ENCODE results near the gene KRTAP16-1. TPM values are rescaled to one million over a fixed set of nuclear protein-coding genes. Genes with fewer than 3 reads are reported as not detected.

Gene KRTAP16-1
- total RNA-seq, 1 experiment from 2014 or later: not detected

GRCh38 chr17:41315814-41316445, 6.8 kb upstream of the KRTAP16-1 start:
- POLR2A ChIA-PET (ENCODE audit: unreplicated experiment): no interaction called here
- H3K79me2 ChIP-seq (ENCODE audit: low read length): no peaks in the 10 kb centered on the region
- H3K27me3 ChIP-seq (ENCODE audit: low read length): no peaks in the 10 kb centered on the region
- H3K4me3 ChIP-seq (ENCODE audit: low read length): no peak overlapping the region
- ATAC-seq (no peak), DNase-seq (no peak)
- H3F3A ChIP-seq (ENCODE audit: low read length, unreplicated experiment): no peaks in the 10 kb centered on the region
- H3K36me3 ChIP-seq (ENCODE audit: low read depth, low read length): no peaks in the 10 kb centered on the region
- intact Hi-C loops (cut with micrococcal nuclease): no loop called here
- H3K27ac ChIP-seq (ENCODE audit: low read length): no peak overlapping the region
- H3K9ac ChIP-seq (ENCODE audit: low read length): no peak overlapping the region
- H3K9me2 ChIP-seq (replicated peaks; ENCODE audit: low read length): no peaks in the 10 kb centered on the region
- H4K20me1 ChIP-seq (ENCODE audit: low read length): no peaks in the 10 kb centered on the region
- no peaks in the 10 kb centered on the region for H3K4me1 ChIP-seq (ENCODE audit: insufficient read depth, low read length)
- no peak overlapping the region for H2AFZ ChIP-seq (ENCODE audit: low read length)
- H3K4me2 ChIP-seq (ENCODE audit: low read length): no peak overlapping the region
- H3K9me3 ChIP-seq (ENCODE audit: low read length): 0 out of 2 replicates have a peak, but pooled peaks cover 4% of the 10 kb centered on the region
- no TSS peak for BruUV-seq (replicated peaks)
- TF ChIP-seq EZH2 (IDR thresholded peaks at IDR 0.05; ENCODE audit: low read length, unreplicated experiment): no peak
- TF ChIP-seq EZH2phosphoT487 (IDR thresholded peaks at IDR 0.05; ENCODE audit: borderline replicate concordance, low read length): no peak
- TF ChIP-seq CTCF (conservative IDR thresholded peaks at IDR 0.05; ENCODE audit: low read depth, low read length): no peak
- CTCF ChIA-PET: interaction anchor here (0.5 kb wide), 1 partner anchor 114 kb away, joined by 8 read pairs; no protein-coding TSS in a partner anchor

GRCh38 chr17:41315204-41315794, 6.2 kb upstream of the KRTAP16-1 start, which contains the start of gene KRTAP17-1:
Gene KRTAP17-1 (minus strand): TSS chr17:41315710. CDS start chr17:41315650, 60 bp downstream.
- no peak within 1 kb of the TSS for H3K9ac ChIP-seq (ENCODE audit: low read length)
- no peak within 1 kb of the TSS for H3K4me2 ChIP-seq (ENCODE audit: low read length)
- H3K27me3 ChIP-seq (ENCODE audit: low read length): no peaks in the 10 kb centered on the region
- no peak within 1 kb of the TSS for H2AFZ ChIP-seq (ENCODE audit: low read length)
- no peaks in the 10 kb centered on the region for H3K4me1 ChIP-seq (ENCODE audit: insufficient read depth, low read length)
- POLR2A ChIA-PET (ENCODE audit: unreplicated experiment): no interaction called here
- no peak for TF ChIP-seq EZH2phosphoT487 (IDR thresholded peaks at IDR 0.05; ENCODE audit: borderline replicate concordance, low read length)
- TF ChIP-seq EZH2 (IDR thresholded peaks at IDR 0.05; ENCODE audit: low read length, unreplicated experiment): no peak
- TF ChIP-seq CTCF (conservative IDR thresholded peaks at IDR 0.05; ENCODE audit: low read depth, low read length): no peak
- no peak within 1 kb of the TSS for H3K4me3 ChIP-seq (ENCODE audit: low read length)
- no peaks in the 10 kb centered on the region for H3F3A ChIP-seq (ENCODE audit: low read length, unreplicated experiment)
- no peaks in the 10 kb centered on the region for H3K36me3 ChIP-seq (ENCODE audit: low read depth, low read length)
- H3K9me3 ChIP-seq (ENCODE audit: low read length): 0 out of 2 replicates have a peak, but pooled peaks cover 4% of the 10 kb centered on the region
- no peaks in the 10 kb centered on the region for H4K20me1 ChIP-seq (ENCODE audit: low read length)
- no peaks in the 10 kb centered on the region for H3K79me2 ChIP-seq (ENCODE audit: low read length)
- BruUV-seq (replicated peaks): no TSS peak
- CTCF ChIA-PET: no interaction called here
- DNase-seq (no peak), ATAC-seq (no peak)
- H3K9me2 ChIP-seq (replicated peaks; ENCODE audit: low read length): no peaks in the 10 kb centered on the region
- intact Hi-C loops (cut with micrococcal nuclease): no loop called here
- H3K27ac ChIP-seq (ENCODE audit: low read length): no peak within 1 kb of the TSS

GRCh38 chr17:41311111-41311510, 2.0 kb upstream of the KRTAP16-1 start:
- CTCF ChIA-PET: no interaction called here
- Histone ChIP-seq H3F3A (ENCODE audit: low read length, unreplicated experiment) (no peaks in the 10 kb centered on the region), H4K20me1 (ENCODE audit: low read length) (no peaks in the 10 kb centered on the region), H3K4me3 (ENCODE audit: low read length) (no peak overlapping the region), H3K27ac (ENCODE audit: low read length) (no peak overlapping the region), H3K9me2 (replicated peaks; ENCODE audit: low read length) (no peaks in the 10 kb centered on the region), H3K9me3 (ENCODE audit: low read length) (no peaks in the 10 kb centered on the region), H2AFZ (ENCODE audit: low read length) (no peak overlapping the region), H3K9ac (ENCODE audit: low read length) (no peak overlapping the region), H3K36me3 (ENCODE audit: low read depth, low read length) (no peaks in the 10 kb centered on the region), H3K79me2 (ENCODE audit: low read length) (no peaks in the 10 kb centered on the region), H3K27me3 (ENCODE audit: low read length) (no peaks in the 10 kb centered on the region), H3K4me2 (ENCODE audit: low read length) (no peak overlapping the region), H3K4me1 (ENCODE audit: insufficient read depth, low read length) (no peaks in the 10 kb centered on the region)
- no peak for ATAC-seq
- no peak for DNase-seq
- intact Hi-C loops (cut with micrococcal nuclease): no loop called here
- BruUV-seq (replicated peaks): no TSS peak
- POLR2A ChIA-PET (ENCODE audit: unreplicated experiment): no interaction called here
- no peak for TF ChIP-seq CTCF (conservative IDR thresholded peaks at IDR 0.05; ENCODE audit: low read depth, low read length)
- no peak for TF ChIP-seq EZH2 (IDR thresholded peaks at IDR 0.05; ENCODE audit: low read length, unreplicated experiment)
- no peak for TF ChIP-seq EZH2phosphoT487 (IDR thresholded peaks at IDR 0.05; ENCODE audit: borderline replicate concordance, low read length)
